GM19324 (cell line): ENCODE measurements around the gene DYSF.
"Not testable (repeated sequence)": the region's sequence is repeated elsewhere in the genome, so short reads cannot be mapped to it uniquely, and the experiment has no call there.

Experiments
- ATAC-seq: cut with Tn5 transposase; IDR thresholded peaks from one replicate; pipeline ENCODE4 v1.9.1; 2021; ENCODE audit warnings: mild to moderate bottlenecking, moderate library complexity; ENCODE audit not compliant: unreplicated experiment, low FRiP score

Gene DYSF

GRCh38 chr2:71630454-71631328 is 177.3 kb downstream of the DYSF start:
- no peak for ATAC-seq

- ATAC-seq: no peak
These were observed 178.1 kb downstream of the DYSF start for GRCh38 chr2:71631411-71631931.

- ATAC-seq: no peak
These were observed 179.7 kb downstream of the DYSF start for GRCh38 chr2:71633086-71633485.

GRCh38 chr2:71634567-71634966 is 181.2 kb downstream of the DYSF start:
- ATAC-seq: no peak

- ATAC-seq: no peak
These were observed 182.4 kb downstream of the DYSF start for GRCh38 chr2:71635798-71636197.

- ATAC-seq: no peak
These were observed 183.8 kb downstream of the DYSF start for GRCh38 chr2:71637168-71637567.

- ATAC-seq: no peak
These were observed 184.4 kb downstream of the DYSF start for GRCh38 chr2:71637736-71638135.

- ATAC-seq: no peak
These were observed 186.4 kb downstream of the DYSF start for GRCh38 chr2:71639735-71640134.

- ATAC-seq: no peak
These were observed 187.1 kb downstream of the DYSF start for GRCh38 chr2:71640489-71640888.

GRCh38 chr2:71643674-71644357 is 190.5 kb downstream of the DYSF start:
- no peak for ATAC-seq

GRCh38 chr2:71646028-71646427 is 192.7 kb downstream of the DYSF start:
- ATAC-seq: no peak

- ATAC-seq: no peak
These were observed 194.0 kb downstream of the DYSF start for GRCh38 chr2:71647356-71647755.

GRCh38 chr2:71655498-71655897 is 202.1 kb downstream of the DYSF start:
- no peak for ATAC-seq

GRCh38 chr2:71658256-71658655 is 204.9 kb downstream of the DYSF start:
- ATAC-seq: not testable (repeated sequence)

GRCh38 chr2:71658771-71659170 is 205.4 kb downstream of the DYSF start:
- ATAC-seq: no peak

- no peak for ATAC-seq
These were observed 206.6 kb downstream of the DYSF start for GRCh38 chr2:71659868-71660518.

- no peak for ATAC-seq
These were observed 208.4 kb downstream of the DYSF start for GRCh38 chr2:71661782-71662181.

GRCh38 chr2:71662665-71663394 is 209.5 kb downstream of the DYSF start:
- no peak for ATAC-seq

- no peak for ATAC-seq
These were observed 210.8 kb downstream of the DYSF start for GRCh38 chr2:71664161-71664560.
